ENCODE data around the gene TNFAIP8L3.

- TF ChIP-seq, protein P1, sequence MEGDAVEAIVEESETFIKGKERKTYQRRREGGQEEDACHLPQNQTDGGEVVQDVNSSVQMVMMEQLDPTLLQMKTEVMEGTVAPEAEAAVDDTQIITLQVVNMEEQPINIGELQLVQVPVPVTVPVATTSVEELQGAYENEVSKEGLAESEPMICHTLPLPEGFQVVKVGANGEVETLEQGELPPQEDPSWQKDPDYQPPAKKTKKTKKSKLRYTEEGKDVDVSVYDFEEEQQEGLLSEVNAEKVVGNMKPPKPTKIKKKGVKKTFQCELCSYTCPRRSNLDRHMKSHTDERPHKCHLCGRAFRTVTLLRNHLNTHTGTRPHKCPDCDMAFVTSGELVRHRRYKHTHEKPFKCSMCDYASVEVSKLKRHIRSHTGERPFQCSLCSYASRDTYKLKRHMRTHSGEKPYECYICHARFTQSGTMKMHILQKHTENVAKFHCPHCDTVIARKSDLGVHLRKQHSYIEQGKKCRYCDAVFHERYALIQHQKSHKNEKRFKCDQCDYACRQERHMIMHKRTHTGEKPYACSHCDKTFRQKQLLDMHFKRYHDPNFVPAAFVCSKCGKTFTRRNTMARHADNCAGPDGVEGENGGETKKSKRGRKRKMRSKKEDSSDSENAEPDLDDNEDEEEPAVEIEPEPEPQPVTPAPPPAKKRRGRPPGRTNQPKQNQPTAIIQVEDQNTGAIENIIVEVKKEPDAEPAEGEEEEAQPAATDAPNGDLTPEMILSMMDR (conservative IDR thresholded peaks at IDR 0.05; ENCODE audit: low read depth, low read length), result no peak
- TF ChIP-seq RAD21 (IDR thresholded peaks at IDR 0.05; ENCODE audit: low read length) (no peak), SMC3 (IDR thresholded peaks at IDR 0.05; ENCODE audit: low read depth, low read length) (no peak), CEBPB (IDR thresholded peaks at IDR 0.05; ENCODE audit: low read depth, low read length) (no peak), USF2 (IDR thresholded peaks at IDR 0.05; ENCODE audit: low read depth, low read length) (no peak), FOS (IDR thresholded peaks at IDR 0.05; ENCODE audit: low read depth, low read length) (no peak), POLR2A (IDR thresholded peaks at IDR 0.05; ENCODE audit: low read depth, low read length) (no peak), BHLHE40 (IDR thresholded peaks at IDR 0.05; ENCODE audit: low read depth, low read length) (no peak), MAZ (IDR thresholded peaks at IDR 0.05; ENCODE audit: borderline replicate concordance, low read depth, low read length) (no peak), CHD1 (IDR thresholded peaks at IDR 0.05; ENCODE audit: low read depth, low read length) (no peak), MXI1 (IDR thresholded peaks at IDR 0.05; ENCODE audit: borderline replicate concordance, low read depth, low read length) (no peak), RFX5 (IDR thresholded peaks at IDR 0.05; ENCODE audit: low read depth, low read length) (no peak), RCOR1 (IDR thresholded peaks at IDR 0.05; ENCODE audit: insufficient replicate concordance, low read length) (no peak)
Measured at GRCh38 chr15:51065781-51066180, 28.9 kb downstream of the TNFAIP8L3 start.
